GM21515 (cell line): ENCODE results near the gene VPS8.
"Not testable (repeated sequence)": the region's sequence is repeated elsewhere in the genome, so short reads cannot be mapped to it uniquely, and the experiment has no call there.

Experiments used
- ATAC-seq: cut with Tn5 transposase; IDR thresholded peaks from one replicate; pipeline ENCODE4 v1.9.1; 2021; ENCODE audit not compliant: unreplicated experiment

Gene VPS8

DNA sequence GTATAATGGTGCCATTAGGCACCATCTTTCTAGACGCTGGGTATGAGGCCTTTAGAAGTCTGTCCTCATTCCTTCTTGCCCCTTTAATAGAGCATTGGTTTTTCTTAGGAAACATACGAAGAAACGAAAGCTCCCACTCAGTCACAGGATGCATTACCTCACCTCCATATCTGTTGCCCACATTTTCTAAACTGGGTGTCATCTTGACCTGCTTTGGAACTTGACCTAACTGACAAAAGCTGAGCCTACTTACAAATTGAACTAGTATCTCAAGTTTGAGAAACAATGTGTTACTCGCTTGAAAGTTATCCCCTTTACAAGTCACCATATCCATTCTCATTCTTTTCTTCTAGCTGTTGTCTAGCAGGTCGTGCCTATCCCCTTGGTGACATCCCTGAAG lies 102.7 kb downstream of the VPS8 start:
- ATAC-seq, result no peak

DNA sequence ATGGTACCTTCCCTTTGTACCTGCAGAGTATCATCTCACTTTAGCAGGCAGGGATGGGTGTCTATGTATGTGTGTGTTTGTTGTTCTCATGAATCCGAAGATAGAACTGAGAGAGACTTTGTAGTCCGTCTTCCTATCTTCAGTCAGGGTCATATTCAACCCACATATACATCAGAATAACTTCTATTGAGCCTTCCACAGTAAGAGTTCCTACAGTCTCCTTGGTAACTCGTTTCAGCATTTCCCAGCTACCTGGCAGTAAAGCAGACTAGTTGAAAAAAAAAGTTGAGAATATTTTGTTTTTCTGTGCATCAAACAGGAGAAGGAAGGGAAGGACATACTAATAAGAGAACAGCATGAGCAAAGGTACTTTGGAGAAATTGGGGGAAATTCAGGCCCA lies 106.8 kb downstream of the VPS8 start:
- ATAC-seq, result no peak

DNA sequence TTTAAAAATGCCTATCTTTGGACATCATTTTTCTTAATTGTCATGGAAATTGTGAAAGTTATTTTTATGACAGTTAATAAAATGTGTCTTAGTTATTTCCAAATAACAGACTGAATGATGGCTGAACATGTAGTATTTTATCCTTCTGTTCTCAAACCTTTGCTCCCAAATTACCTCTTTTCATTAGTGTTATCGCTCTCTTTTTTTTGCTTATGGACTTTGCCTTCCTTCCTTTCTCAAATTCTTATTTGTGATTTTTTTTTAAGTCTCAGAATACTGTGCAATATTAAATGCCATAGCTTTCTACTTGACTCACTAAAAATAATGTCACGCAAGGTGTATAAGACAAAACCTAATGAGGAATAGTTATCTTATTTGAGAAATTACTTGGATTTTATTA lies 107.7 kb downstream of the VPS8 start:
- no peak for ATAC-seq

DNA sequence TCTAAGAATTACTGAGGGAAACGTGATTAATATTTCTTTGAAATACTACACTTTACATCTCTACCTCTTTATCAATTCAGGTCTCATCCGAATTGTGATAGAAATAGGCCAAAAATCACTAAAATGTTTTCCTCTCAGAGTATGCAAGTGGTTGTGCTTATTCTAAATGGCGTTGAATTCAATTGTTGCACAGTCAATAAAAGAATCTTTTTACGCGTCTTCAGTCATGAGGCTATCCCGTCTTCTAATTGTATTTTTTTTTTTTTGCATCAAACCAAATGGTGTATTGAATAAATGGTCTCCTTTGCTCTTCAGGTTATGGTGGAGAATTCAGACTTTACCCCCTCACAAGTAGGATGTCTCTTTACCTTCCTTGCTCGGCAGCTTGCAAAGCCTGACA lies 112.6 kb downstream of the VPS8 start:
- no peak for ATAC-seq

DNA sequence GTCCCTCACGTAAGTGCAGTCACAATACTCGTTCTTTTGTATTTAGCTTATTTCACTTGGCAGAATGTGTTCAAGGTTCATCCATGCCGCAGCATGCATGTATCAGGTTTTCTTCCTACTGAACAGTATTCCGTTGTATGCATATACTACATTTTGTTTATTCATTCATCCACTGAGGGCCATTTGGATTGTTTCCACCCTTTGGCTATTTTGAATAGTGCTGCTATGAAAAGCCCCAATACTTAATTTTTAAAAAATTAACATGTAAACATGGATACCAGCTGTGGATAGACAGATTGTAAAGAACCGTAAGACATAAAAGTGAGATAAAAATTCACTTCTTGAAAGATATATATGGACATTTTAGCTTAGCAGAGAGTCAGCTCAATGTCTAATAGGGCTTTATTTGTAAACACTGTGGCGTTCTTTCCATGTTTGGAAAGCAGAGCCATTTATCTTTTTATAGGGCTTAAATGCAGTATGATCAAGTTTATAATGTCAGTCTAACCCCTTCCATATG lies 115.9 kb downstream of the VPS8 start:
- no peak for ATAC-seq

DNA sequence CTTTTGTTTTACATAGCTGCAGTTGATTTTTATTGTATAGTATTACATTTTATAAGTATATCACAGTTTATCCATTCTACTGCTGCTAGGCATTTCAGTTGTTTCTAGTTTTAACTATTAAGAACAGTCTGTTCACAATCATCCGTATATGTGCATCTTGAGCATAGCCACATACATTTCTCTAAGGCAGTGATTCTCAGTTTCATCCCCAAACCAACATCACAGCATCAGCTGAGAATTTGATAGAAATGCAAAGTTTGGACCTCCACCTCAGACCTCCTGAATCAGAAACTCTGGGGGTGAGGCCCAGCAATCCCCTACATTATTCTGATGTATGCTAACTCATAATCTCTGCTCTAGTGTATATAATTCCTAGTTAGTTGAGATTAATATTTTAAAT lies 120.8 kb downstream of the VPS8 start:
- no peak for ATAC-seq

DNA sequence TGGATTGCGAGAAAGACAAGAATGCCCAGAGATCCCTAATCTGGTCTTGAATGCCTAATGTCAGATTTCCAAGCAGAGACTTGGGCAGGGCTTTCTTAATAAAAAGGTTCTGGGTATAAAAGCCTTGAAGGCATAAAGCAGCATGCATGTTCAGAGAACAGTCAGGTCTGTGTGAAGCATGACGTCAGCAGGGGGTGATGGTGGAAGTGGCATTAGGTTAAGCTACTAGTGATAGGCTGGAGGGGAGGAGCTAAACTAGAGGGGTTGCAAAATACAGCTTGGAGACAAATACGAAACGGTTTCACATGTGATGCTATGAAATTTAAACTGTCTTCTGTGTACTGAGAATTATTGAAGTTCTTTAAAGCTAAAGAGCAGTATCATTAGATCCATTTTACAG lies 125.6 kb downstream of the VPS8 start:
- ATAC-seq, result no peak

DNA sequence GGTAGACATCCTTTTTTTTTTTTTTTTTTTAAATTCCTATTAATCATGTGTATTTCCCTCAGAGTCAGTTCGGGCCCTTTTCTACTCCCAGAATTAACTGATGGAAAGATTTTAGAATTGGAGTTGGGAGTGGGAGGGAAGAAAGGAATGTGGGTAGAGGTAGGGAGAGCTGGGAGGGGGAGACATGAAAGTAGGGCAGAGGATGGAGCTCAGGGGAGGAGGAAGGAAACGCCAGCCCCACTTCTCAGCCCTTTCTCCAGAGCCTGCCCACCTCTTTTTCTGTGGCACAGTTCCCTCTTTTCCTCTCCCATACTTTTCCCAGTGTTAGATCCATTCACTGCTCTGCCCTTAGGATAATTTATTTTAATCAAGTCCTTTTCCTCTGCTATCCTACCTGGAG lies 129.4 kb downstream of the VPS8 start:
- no peak for ATAC-seq

DNA sequence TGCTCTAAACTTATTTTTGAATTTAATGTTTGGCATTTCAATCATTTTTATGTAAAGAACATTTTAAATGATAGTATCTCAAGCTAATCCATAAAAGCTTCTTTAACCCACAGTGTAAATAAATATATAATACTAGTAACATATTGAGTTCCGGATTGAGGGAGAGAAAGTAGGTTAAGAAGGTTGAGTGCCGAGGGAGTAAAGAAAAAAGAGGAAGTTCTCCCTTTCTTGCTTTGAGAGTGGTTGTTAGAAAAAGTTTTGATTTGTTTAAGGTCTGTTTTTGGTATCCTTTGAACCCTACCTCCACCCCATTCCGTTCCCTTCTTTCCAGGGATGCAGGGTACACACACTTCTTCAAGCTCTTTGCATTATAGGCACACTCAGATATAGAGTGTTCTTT lies 130.8 kb downstream of the VPS8 start:
- no peak for ATAC-seq

DNA sequence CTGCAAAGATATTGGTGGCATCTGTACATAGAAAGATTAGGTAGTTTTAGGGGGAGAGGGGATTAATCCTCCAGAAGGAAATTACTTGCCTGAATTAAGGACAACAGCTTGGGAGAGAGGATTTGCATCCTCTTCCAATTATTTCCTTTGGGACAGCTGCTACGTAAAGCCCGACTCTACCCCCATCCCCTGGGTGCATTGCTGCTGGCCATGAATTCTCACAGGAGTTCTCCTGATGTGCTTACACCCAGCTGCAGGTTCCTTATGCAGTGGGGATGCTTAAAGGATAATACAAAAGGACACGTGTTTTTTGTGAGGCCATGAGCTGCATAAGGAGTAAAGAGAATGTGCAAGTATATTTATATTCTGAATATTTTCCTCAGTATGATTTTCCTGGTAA lies 132.3 kb downstream of the VPS8 start:
- no peak for ATAC-seq

DNA sequence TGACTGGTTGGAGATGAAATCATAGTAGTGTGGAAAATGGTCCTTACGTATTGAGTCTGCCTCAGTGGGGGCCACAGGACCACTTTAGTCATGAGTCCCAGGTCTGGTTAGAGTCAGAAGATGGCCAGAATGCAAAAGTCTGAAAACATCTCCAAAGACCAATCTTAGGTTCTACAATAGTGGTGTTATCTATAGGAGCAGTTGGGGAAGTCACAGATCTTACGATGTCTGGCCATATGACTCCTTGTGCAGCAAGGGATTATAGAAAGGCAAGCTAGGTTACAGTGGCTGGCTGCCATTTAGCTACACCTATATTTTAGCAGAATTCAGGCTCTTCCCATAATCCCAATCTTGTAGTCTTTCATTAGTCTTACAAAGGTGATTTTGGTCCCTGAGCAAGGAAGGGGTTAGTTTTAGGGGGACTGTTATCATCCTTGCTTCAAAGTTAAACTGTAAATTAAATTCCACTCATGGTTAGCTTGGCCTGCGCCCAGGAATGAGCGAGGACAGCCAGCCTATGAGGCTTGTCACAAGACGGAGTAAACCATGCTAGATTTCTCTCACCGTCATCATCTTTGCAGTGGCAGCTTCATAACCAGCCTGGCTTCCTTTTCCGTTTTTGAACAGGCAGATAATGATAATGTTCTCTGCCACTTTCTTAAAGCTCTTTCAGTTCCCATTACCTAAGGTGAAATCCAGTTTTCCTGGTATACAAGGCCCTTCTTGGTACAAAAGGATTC lies 134.1 kb downstream of the VPS8 start:
- ATAC-seq, result no peak

DNA sequence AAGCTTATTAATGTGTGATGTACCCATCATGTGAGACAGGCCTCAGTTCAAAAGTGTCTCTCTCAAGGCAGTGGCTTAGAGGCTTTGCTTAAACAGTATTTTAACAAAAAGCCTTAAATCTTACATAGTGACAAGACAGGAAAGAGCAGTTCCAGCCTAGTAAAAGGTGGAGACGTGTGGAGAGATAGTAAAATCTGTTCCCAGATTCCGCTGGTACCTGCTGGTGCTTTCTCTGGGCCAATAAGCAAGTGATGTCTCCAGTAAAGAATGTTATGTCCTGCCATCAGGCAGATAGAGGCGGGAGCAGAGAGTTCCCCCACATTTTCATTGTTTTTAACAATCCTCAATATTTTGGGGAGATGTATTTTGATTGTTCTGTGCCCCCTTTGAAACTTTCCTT lies 135.0 kb downstream of the VPS8 start:
- ATAC-seq, result no peak

DNA sequence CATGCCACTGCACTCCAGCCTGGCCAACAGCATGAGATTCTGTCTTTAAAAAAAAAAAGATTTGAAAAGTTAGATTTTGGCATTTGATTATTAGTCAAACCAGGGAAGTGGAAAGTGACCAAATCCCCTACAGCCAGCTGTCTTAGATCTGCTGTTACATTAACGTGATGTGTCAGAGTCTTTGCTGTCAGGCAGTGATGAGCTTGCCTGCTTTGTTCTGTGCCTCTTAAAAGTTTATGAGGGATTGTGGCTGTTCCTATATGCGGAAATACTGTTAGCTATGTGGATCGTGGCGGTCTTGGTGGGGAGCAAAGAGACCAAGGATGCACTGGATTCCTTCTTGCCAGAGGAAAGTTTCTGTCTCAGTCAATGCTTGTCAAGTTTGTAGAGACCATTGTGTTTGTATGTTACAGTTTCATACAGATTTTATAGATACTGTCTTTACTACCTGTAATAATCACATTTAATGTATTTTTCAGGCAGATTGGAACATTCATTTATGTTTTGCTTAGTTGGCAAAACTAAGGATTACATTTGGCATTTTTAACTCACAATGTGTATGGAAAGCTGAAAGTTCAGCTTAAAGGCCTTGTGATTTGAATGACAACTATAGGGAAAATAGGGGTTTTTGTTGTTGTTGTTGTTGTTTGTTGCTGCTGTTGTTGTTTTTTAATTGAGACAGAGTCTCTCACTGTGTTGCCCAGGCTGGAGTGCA lies 137.4 kb downstream of the VPS8 start:
- ATAC-seq, result no peak

DNA sequence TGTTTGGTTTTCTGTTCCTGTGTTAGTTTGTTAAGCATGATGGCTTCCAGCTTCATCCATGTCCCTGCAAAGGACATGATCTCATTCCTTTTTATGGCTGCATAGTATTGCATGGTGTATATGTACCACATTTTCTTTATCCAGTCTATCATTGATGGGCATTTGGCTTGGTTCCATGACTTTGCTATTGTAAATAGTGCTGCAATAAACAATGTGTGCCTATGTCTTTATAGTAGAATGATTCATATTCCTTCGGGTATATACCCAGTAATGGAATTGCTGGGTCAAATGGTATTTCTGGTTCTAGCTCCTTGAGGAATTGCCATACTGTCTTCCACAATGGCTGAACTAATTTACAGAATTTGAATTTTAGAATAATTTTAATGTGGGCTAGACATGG lies 138.8 kb downstream of the VPS8 start:
- ATAC-seq, result not testable (repeated sequence)

DNA sequence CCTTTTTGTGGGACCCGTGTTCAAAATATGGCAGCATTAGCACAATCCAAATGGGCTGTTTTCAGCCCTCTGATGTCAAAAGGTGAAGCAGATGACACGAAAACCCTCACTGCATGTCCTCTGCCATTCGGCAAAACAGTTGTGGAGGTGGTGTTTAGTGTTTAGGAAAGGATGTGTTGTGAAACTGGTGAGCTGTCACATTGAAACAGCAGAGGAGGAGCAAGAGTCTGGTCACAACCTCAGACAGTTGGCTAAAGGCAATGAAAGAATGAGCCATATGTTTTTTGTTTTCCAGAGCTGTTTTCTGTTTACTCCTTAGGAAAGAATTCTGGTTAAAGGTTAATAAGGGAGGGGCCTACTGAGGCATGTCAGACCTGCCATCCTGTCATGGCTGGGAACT lies 140.7 kb downstream of the VPS8 start:
- ATAC-seq, result no peak

DNA sequence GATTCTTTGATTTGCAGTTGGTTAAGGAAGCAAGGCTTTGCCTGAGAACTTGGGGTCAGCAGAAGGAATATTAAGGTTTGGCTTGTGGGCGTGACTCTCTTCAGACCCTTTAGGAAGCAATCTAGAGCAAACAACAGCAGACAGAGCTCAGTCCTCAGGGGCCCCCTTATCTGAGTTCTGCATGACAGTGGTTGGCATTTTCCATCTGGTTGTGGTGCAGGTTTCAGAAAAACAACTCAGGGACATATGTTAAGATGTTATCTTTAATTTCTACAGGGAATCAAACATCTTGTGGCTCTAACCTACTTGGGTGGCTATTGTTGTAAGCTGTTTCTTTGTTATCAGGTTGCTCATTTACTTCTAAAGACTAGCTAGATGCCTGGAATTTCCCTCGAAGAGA lies 141.4 kb downstream of the VPS8 start:
- no peak for ATAC-seq

DNA sequence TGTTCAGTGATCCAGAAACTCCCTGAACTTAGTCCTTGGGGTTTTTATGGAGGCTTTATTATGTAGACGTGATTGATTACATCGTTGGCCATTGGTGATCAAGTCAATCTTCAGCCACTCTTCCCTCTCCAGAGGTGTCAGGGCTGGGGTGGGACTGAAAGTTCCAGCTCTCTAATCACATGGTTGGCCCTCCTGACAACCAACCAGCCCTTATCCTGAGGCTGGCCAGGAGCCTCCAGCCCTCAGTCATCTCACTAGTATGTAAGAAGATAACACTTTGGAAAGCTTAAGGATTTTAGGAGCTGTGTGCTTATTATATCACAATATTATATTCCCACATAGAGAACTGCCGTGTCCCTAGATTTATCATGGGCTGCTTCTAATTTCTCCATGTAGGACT lies 142.3 kb downstream of the VPS8 start:
- ATAC-seq, result no peak

DNA sequence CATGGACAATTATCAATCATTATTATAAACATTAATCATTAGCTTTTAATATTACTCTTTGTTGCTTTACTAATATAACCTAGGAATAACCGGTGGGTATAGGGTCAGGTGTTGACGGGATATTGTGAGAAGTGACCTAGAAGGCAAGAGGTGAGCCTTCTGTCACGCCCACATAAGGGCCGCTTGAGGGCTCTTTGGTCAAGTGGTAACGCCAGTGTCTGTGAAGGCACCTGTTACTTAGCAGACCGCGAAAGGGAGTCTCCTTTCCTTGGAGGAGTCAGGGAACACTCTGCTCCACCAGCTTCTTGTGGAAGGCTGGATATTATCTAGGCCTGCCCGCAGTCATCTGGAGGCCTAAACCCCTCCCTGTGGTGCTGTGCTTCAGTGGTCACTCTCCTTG lies 142.9 kb downstream of the VPS8 start:
- ATAC-seq, result not testable (repeated sequence)

DNA sequence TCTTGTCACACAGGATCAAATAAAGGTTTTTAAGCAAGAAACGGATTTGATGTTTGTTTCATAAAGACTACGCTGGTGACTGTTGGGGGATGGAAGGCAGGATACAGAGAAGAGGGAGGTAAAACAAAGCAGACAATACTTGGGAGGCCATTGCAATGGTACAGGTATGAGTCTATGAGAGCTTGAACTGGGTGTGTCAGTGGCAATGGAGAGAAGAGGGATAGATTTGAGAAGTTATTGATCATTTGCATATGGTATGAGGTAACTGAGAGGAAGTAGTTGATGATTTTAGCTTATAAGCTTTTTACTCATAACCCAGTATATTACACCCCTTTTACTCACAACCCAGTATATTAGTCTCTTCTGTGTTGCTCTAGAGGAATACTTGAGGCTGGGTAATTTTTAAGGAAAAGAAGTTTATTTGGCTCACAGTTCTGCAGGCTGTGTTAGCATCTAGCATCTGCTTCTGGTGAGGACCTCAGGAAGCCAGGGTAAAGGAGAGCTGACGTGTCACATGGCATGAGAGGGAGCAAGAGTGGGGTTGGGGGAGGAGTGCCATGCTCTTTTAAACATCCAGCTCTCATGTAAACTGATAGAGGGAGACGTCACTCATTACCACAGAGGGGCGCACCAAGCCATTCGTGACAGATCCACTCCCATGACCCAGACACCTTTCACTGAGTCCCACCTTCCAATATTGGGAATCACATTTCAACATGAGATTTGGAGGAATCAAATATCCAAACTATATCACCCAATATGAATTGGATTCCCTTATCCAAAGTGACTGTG lies 153.9 kb downstream of the VPS8 start:
- ATAC-seq, result no peak

DNA sequence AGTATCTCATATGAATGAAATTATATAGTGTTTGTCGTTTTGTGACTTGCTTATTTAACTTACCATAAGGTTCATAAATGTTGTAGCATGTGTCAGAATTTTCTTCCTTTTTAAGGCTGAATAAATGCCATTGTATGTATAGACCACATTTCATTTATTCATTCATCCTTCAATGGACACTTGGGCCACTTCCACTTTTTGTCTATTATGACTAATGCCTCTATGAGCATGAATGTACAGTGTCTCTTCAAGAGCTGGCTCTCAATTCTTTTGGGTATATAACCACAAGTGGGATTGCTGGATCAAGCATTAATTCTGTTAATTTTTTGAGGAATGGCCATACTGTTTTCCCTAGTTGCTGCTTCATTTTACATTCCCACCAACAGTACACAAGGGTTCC lies 156.1 kb downstream of the VPS8 start:
- ATAC-seq, result no peak

DNA sequence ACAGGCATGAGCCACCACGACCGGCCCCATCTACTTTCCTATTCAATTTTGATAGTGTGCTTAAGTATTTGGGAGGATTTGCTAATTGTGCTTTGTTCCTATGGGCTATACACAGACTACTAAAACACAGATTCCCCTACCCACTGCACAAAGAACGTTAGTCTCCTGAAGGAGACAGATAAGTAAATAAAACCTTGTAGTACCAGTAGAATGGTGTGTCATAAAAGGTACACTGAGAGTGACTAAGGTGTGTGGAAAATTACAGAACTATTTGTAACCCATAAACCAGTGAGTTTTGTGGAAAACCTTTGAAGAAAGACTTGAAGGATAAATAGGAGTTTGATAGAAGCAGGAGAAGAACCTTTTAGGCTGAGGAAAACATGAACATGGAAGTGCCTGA lies 158.2 kb downstream of the VPS8 start:
- ATAC-seq, result no peak

DNA sequence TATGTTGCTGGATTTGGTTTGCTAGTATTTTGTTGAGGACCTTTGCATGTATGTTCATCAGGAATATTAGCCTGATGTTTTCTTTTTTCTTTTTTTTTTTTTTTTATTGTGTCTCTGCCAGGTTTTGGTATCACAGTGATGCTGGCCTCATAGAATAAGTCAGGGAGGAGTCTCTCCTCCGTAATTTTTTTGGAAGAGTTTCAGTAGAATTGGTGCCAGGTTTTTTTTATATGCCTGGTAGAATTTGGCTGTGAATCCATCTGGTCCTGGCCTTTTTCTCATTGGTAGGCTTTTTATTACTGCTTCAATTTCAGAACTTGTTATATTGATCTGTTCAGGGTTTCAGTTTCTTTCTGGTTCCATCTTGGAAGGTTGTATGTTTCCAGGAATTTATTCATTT lies 165.8 kb downstream of the VPS8 start:
- ATAC-seq, result no peak
